ENCODE data around the gene NXF2B.

DNA sequence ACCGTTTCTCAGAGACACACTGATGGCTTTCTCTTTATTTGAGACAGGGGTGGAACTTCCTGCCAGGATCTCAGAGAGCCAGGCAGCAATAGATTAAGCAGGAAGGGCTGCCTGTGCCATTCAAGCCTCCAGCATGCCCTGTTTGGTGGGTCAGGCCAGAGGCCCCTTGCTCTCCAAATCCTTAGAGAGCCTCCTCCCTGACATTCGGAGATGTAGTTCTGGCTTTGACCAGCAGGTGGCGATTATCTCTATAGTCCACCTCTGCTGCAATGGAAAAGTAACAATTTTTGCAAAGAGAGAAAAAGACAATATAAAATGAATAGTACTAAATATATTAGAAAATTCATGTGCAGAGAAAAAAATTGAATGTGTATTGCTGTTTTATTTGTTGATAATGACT lies 93.9 kb downstream of the NXF2B start:
- TF ChIP-seq EZH2 (IDR thresholded peaks at IDR 0.05): no peak
- TF ChIP-seq, protein P1, sequence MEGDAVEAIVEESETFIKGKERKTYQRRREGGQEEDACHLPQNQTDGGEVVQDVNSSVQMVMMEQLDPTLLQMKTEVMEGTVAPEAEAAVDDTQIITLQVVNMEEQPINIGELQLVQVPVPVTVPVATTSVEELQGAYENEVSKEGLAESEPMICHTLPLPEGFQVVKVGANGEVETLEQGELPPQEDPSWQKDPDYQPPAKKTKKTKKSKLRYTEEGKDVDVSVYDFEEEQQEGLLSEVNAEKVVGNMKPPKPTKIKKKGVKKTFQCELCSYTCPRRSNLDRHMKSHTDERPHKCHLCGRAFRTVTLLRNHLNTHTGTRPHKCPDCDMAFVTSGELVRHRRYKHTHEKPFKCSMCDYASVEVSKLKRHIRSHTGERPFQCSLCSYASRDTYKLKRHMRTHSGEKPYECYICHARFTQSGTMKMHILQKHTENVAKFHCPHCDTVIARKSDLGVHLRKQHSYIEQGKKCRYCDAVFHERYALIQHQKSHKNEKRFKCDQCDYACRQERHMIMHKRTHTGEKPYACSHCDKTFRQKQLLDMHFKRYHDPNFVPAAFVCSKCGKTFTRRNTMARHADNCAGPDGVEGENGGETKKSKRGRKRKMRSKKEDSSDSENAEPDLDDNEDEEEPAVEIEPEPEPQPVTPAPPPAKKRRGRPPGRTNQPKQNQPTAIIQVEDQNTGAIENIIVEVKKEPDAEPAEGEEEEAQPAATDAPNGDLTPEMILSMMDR (IDR thresholded peaks at IDR 0.05 in 2 of 3, conservative IDR thresholded peaks at IDR 0.05 in 1 of 3; ENCODE audit: borderline replicate concordance in 1 of 3, insufficient read depth in 1 of 3, low read depth in 2 of 3, low read length in 2 of 3): peak; percentile 31 to 55 (median 54); a peak in 3 of 6 replicates
- TF ChIP-seq POLR2AphosphoS5 (IDR thresholded peaks at IDR 0.05; ENCODE audit: low read depth, low read length): no peak
- TF ChIP-seq, protein P2, sequence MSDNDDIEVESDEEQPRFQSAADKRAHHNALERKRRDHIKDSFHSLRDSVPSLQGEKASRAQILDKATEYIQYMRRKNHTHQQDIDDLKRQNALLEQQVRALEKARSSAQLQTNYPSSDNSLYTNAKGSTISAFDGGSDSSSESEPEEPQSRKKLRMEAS (IDR thresholded peaks at IDR 0.05): no peak
- TF ChIP-seq ATF3 (IDR thresholded peaks at IDR 0.05): no peak
- no peak for TF ChIP-seq ZFX (IDR thresholded peaks at IDR 0.05)
- TF ChIP-seq POLR2A (IDR thresholded peaks at IDR 0.05; ENCODE audit: borderline replicate concordance, extremely low read depth, insufficient read depth, insufficient read length): no peak
- TF ChIP-seq RAD21 (IDR thresholded peaks at IDR 0.05; ENCODE audit: low read depth): peak; percentile 28; the same call in 1 of the 2 replicates
- no peak for TF ChIP-seq ZNF274 (IDR thresholded peaks at IDR 0.05; ENCODE audit: low read depth, low read length)
- TF ChIP-seq, protein P3, sequence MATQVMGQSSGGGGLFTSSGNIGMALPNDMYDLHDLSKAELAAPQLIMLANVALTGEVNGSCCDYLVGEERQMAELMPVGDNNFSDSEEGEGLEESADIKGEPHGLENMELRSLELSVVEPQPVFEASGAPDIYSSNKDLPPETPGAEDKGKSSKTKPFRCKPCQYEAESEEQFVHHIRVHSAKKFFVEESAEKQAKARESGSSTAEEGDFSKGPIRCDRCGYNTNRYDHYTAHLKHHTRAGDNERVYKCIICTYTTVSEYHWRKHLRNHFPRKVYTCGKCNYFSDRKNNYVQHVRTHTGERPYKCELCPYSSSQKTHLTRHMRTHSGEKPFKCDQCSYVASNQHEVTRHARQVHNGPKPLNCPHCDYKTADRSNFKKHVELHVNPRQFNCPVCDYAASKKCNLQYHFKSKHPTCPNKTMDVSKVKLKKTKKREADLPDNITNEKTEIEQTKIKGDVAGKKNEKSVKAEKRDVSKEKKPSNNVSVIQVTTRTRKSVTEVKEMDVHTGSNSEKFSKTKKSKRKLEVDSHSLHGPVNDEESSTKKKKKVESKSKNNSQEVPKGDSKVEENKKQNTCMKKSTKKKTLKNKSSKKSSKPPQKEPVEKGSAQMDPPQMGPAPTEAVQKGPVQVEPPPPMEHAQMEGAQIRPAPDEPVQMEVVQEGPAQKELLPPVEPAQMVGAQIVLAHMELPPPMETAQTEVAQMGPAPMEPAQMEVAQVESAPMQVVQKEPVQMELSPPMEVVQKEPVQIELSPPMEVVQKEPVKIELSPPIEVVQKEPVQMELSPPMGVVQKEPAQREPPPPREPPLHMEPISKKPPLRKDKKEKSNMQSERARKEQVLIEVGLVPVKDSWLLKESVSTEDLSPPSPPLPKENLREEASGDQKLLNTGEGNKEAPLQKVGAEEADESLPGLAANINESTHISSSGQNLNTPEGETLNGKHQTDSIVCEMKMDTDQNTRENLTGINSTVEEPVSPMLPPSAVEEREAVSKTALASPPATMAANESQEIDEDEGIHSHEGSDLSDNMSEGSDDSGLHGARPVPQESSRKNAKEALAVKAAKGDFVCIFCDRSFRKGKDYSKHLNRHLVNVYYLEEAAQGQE (IDR thresholded peaks at IDR 0.05; ENCODE audit: low read depth): no peak
